ENCODE measurements around the gene TRIM33. TPM values are rescaled to one million over a fixed set of nuclear protein-coding genes. Genes with fewer than 3 reads are reported as not detected.

Gene TRIM33
- total and polyA plus RNA-seq, 2 of the 13 experiments (the other 11 are each of a cell fraction or from before 2014, with no cell fraction given): 35.5 to 42.2 TPM

DNA sequence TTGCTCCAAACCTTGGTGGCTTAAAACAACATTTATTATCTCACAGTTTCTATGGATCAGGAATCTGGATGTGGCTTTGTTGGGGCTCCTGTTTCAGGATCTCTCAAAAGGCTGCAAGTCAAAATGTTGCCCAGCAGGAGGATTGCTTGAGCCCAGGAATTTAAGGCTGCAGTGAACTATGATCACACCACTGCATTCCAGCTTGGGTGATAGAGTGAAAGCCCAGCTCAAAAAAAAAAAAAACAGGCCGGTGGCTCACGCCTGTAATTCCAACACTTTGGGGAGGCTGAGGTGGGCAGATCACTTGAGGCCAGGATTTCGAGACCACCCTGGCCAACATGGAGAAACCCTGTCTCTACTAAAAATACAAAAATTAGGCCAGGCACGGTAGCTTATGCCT is 40.4 kb upstream of the TRIM33 start (continued):
- TF ChIP-seq, protein P1, sequence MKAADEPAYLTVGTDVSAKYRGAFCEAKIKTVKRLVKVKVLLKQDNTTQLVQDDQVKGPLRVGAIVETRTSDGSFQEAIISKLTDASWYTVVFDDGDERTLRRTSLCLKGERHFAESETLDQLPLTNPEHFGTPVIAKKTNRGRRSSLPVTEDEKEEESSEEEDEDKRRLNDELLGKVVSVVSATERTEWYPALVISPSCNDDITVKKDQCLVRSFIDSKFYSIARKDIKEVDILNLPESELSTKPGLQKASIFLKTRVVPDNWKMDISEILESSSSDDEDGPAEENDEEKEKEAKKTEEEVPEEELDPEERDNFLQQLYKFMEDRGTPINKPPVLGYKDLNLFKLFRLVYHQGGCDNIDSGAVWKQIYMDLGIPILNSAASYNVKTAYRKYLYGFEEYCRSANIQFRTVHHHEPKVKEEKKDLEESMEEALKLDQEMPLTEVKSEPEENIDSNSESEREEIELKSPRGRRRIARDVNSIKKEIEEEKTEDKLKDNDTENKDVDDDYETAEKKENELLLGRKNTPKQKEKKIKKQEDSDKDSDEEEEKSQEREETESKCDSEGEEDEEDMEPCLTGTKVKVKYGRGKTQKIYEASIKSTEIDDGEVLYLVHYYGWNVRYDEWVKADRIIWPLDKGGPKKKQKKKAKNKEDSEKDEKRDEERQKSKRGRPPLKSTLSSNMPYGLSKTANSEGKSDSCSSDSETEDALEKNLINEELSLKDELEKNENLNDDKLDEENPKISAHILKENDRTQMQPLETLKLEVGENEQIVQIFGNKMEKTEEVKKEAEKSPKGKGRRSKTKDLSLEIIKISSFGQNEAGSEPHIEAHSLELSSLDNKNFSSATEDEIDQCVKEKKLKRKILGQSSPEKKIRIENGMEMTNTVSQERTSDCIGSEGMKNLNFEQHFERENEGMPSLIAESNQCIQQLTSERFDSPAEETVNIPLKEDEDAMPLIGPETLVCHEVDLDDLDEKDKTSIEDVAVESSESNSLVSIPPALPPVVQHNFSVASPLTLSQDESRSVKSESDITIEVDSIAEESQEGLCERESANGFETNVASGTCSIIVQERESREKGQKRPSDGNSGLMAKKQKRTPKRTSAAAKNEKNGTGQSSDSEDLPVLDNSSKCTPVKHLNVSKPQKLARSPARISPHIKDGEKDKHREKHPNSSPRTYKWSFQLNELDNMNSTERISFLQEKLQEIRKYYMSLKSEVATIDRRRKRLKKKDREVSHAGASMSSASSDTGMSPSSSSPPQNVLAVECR (CRISPR knock-in tag; IDR thresholded peaks at IDR 0.05; ENCODE audit: borderline replicate concordance): no peak
- TF ChIP-seq, protein P2, sequence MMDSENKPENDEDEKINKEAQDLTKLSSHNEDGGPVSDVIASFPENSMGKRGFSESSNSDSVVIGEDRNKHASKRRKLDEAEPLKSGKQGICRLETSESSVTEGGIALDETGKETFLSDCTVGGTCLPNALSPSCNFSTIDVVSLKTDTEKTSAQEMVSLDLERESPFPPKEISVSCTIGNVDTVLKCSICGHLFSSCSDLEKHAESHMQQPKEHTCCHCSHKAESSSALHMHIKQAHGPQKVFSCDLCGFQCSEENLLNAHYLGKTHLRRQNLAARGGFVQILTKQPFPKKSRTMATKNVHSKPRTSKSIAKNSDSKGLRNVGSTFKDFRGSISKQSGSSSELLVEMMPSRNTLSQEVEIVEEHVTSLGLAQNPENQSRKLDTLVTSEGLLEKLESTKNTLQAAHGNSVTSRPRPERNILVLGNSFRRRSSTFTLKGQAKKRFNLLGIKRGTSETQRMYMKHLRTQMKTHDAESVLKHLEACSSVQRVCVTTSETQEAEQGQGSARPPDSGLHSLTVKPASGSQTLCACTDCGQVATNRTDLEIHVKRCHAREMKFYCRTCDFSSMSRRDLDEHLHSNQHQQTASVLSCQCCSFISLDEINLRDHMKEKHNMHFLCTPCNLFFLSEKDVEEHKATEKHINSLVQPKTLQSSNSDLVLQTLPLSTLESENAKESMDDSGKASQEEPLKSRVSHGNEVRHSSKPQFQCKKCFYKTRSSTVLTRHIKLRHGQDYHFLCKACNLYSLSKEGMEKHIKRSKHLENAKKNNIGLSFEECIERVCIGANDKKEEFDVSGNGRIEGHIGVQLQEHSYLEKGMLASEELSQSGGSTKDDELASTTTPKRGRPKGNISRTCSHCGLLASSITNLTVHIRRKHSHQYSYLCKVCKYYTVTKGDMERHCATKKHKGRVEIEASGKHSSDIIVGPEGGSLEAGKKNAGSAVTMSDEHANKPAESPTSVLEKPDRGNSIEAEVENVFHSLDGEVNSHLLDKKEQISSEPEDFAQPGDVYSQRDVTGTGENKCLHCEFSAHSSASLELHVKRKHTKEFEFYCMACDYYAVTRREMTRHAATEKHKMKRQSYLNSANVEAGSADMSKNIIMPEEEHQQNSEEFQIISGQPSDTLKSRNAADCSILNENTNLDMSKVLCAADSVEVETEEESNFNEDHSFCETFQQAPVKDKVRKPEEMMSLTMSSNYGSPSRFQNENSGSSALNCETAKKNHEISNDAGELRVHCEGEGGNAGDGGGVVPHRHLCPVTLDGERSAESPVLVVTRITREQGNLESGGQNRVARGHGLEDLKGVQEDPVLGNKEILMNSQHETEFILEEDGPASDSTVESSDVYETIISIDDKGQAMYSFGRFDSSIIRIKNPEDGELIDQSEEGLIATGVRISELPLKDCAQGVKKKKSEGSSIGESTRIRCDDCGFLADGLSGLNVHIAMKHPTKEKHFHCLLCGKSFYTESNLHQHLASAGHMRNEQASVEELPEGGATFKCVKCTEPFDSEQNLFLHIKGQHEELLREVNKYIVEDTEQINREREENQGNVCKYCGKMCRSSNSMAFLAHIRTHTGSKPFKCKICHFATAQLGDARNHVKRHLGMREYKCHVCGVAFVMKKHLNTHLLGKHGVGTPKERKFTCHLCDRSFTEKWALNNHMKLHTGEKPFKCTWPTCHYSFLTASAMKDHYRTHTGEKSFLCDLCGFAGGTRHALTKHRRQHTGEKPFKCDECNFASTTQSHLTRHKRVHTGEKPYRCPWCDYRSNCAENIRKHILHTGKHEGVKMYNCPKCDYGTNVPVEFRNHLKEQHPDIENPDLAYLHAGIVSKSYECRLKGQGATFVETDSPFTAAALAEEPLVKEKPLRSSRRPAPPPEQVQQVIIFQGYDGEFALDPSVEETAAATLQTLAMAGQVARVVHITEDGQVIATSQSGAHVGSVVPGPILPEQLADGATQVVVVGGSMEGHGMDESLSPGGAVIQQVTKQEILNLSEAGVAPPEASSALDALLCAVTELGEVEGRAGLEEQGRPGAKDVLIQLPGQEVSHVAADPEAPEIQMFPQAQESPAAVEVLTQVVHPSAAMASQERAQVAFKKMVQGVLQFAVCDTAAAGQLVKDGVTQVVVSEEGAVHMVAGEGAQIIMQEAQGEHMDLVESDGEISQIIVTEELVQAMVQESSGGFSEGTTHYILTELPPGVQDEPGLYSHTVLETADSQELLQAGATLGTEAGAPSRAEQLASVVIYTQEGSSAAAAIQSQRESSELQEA (CRISPR knock-in tag; IDR thresholded peaks at IDR 0.05; ENCODE audit: not compliant biosample characterization): no peak
- TF ChIP-seq ZMYM4 (CRISPR knock-in tag; IDR thresholded peaks at IDR 0.05) (0 out of 2 replicates have a peak, but pooled peaks have one; percentile 35), ZNF7 (CRISPR knock-in tag; IDR thresholded peaks at IDR 0.05) (0 out of 2 replicates have a peak, but pooled peaks have one; percentile 55), SMC3 (IDR thresholded peaks at IDR 0.05; ENCODE audit: low read length) (peak; percentile 41; the same call in 1 of the 2 replicates), ZFP41 (CRISPR knock-in tag; IDR thresholded peaks at IDR 0.05; ENCODE audit: borderline replicate concordance) (no peak), SOX6 (IDR thresholded peaks at IDR 0.05) (no peak), SOX6 (CRISPR knock-in tag; IDR thresholded peaks at IDR 0.05) (peak; percentile 10; the same call in 1 of the 2 replicates)
- TF ChIP-seq, protein P3, sequence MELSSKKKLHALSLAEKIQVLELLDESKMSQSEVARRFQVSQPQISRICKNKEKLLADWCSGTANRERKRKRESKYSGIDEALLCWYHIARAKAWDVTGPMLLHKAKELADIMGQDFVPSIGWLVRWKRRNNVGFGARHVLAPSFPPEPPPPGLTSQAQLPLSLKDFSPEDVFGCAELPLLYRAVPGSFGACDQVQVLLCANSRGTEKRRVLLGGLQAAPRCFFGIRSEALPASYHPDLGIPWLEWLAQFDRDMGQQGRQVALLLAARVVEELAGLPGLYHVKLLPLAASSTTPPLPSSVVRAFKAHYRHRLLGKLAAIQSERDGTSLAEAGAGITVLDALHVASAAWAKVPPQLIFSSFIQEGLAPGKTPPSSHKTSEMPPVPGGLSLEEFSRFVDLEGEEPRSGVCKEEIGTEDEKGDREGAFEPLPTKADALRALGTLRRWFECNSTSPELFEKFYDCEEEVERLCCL (CRISPR knock-in tag; IDR thresholded peaks at IDR 0.05; ENCODE audit: borderline replicate concordance): no peak
- TF ChIP-seq, protein P4, sequence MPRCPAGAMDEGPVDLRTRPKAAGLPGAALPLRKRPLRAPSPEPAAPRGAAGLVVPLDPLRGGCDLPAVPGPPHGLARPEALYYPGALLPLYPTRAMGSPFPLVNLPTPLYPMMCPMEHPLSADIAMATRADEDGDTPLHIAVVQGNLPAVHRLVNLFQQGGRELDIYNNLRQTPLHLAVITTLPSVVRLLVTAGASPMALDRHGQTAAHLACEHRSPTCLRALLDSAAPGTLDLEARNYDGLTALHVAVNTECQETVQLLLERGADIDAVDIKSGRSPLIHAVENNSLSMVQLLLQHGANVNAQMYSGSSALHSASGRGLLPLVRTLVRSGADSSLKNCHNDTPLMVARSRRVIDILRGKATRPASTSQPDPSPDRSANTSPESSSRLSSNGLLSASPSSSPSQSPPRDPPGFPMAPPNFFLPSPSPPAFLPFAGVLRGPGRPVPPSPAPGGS (CRISPR knock-in tag; IDR thresholded peaks at IDR 0.05): no peak
